ENCODE results near the gene CNTN4.

DNA sequence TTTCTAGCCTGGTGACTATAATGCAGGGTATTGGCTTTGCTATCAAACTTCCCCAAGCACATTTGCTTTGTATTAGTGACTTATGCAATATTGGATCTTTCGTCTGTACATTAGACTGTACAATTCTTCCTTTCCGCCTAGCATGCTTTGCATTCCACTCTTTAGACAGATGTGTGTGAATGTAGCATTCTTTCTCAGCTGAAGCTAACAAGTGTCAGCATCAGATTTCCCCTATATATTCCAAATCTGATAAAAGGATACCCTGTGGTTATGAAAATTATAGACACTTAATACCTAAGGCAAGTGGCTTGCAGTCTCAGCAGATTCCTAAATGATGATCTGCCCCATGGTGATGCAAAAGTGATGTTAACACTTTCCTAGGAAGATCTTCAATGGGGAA lies 360.1 kb downstream of the CNTN4 start:
- TF ChIP-seq, protein P1, sequence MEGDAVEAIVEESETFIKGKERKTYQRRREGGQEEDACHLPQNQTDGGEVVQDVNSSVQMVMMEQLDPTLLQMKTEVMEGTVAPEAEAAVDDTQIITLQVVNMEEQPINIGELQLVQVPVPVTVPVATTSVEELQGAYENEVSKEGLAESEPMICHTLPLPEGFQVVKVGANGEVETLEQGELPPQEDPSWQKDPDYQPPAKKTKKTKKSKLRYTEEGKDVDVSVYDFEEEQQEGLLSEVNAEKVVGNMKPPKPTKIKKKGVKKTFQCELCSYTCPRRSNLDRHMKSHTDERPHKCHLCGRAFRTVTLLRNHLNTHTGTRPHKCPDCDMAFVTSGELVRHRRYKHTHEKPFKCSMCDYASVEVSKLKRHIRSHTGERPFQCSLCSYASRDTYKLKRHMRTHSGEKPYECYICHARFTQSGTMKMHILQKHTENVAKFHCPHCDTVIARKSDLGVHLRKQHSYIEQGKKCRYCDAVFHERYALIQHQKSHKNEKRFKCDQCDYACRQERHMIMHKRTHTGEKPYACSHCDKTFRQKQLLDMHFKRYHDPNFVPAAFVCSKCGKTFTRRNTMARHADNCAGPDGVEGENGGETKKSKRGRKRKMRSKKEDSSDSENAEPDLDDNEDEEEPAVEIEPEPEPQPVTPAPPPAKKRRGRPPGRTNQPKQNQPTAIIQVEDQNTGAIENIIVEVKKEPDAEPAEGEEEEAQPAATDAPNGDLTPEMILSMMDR (IDR thresholded peaks at IDR 0.05; ENCODE audit: insufficient read depth, low read length) = no peak
- no peak for TF ChIP-seq GABPA (IDR thresholded peaks at IDR 0.05; ENCODE audit: low read depth)
- TF ChIP-seq POLR2AphosphoS5 (IDR thresholded peaks at IDR 0.05; ENCODE audit: low read depth) = no peak
